Erythroblast (primary cell): ENCODE data around the gene OPTC.
"Not testable (repeated sequence)": the region's sequence is repeated elsewhere in the genome, so short reads cannot be mapped to it uniquely, and the experiment has no call there.

Source experiments
- GATA1 ChIP-seq: IDR thresholded peaks from 2 replicates; pipeline ENCODE4 v1.6.1; 2011; ENCODE audit warnings: low read depth, mild to moderate bottlenecking, control low read depth, low read length, moderate library complexity
- POLR2A ChIP-seq: IDR thresholded peaks from 2 replicates; pipeline ENCODE4 v1.6.1; 2011; ENCODE audit warnings: mild to moderate bottlenecking, low read length

DNA sequence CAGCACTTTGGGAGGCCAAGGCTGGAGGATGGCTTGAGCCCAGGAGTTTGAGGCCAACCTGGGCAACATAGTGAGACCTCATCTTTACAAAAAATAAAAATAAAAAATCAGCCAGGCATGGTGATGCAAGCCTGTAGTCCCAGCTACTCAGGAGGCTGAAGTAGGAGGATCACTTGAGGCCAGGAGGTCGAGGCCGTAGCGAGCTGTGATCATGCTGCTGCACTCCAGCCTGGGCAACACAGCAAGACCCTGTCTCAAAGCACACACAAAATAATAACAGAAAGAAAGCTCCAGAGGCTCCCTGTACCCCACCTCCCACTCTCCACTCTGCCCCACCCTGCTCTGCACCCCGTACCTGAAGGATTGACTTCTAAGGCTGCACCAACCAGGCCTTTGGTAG is 24.2 kb downstream of the OPTC start:
- TF ChIP-seq POLR2A, GATA1: not testable (repeated sequence)
